Spinal cord (tissue), 10 donors: ENCODE measurements around the gene SEBOX. TPM values are rescaled to one million over a fixed set of nuclear protein-coding genes. Genes with fewer than 3 reads are reported as not detected.

Experiments used
- DNase-seq, 6 donors: peaks; one replicate each; pipeline versions ENCODE4 v3.0.0 to v3.0.0-alpha.2; 2013 to 2015; ENCODE audit warnings: low spot score in 6 of 6, low read depth in 4 of 6
- H3K27ac ChIP-seq: one replicate; pipeline ENCODE4 v1.5.1; 2013; ENCODE audit warnings: low read depth, low read length, control low read depth
- H3K27me3 ChIP-seq: one replicate; pipeline ENCODE4 v1.6.1; 2013; ENCODE audit warnings: low read length; ENCODE audit not compliant: control insufficient read depth, insufficient read depth
- H3K36me3 ChIP-seq: one replicate; pipeline ENCODE4 v1.6.1; 2013; ENCODE audit warnings: low read length; ENCODE audit not compliant: control insufficient read depth, insufficient read depth
- H3K4me1 ChIP-seq: one replicate; pipeline ENCODE4 v1.6.1; 2013; ENCODE audit warnings: low read length; ENCODE audit not compliant: control insufficient read depth, insufficient read depth
- H3K4me3 ChIP-seq: one replicate; pipeline ENCODE4 v1.5.1; 2013; ENCODE audit warnings: low read depth, low read length, control low read depth
- H3K9me3 ChIP-seq: one replicate; pipeline ENCODE4 v1.6.1; 2013; ENCODE audit warnings: low read length; ENCODE audit not compliant: control insufficient read depth, insufficient read depth
- WGBS: methylation state at CpG from one replicate; pipeline ENCODE4 v1.1.5; 2013; ENCODE audit warnings: missing lambda C conversion rate; ENCODE audit not compliant: insufficient coverage; 5-methylcytosine and 5-hydroxymethylcytosine counted together
- polyA plus RNA-seq, 2 donors: library from polyadenylated mRNA; unstranded; fragments of 120-200 nt; gene quantifications; one replicate each; pipeline ENCODE4 v1.2.1, GENCODE V29; 2013; ENCODE audit not compliant: insufficient read length in 2 of 2
- total RNA-seq, 2 donors: library from RNA; depleted of rRNA in 1 of 2; stranded (reverse); fragments of 120-200 nt in 1 of 2; fragments of >200 nt in 1 of 2; gene quantifications; one replicate each; pipeline versions ENCODE4 v1.2.3 to v1.2.4, GENCODE V29; 2013 to 2014
- donor health status: healthy.

The SEBOX gene
- total and polyA plus RNA-seq, 4 donors, result 0.32 TPM; not detected in 3

GRCh38 chr17:28335201-28335958, 29.6 kb downstream of the SEBOX start, which contains the start of the genes IFT20 and TNFAIP1:
IFT20 (minus strand) TSS chr17:28335472; CDS start chr17:28331985, 3,487 bp downstream.
TNFAIP1 (plus strand) TSS chr17:28335761; CDS start chr17:28339522, 3,761 bp downstream.
- Histone ChIP-seq H3K4me1 (peaks cover 21% of the 10 kb centered on the region), H3K4me3 (peak within 1 kb of the TSS; percentile 96), H3K36me3 (peaks cover 35% of the 10 kb centered on the region), H3K9me3 (no peaks in the 10 kb centered on the region), H3K27ac (peak within 1 kb of the TSS; percentile 98), H3K27me3 (no peaks in the 10 kb centered on the region)
- DNase-seq, result peak; percentile 93 to 100 (median 98)
- WGBS, result 0% methylated on average over 62 of the region's 62 CpGs

- WGBS, result 11% methylated on average over 18 of the region's 18 CpGs
- Histone ChIP-seq H3K27me3 (no peaks in the 10 kb centered on the region), H3K36me3 (peaks cover 32% of the 10 kb centered on the region), H3K9me3 (no peaks in the 10 kb centered on the region), H3K4me1 (peaks cover 21% of the 10 kb centered on the region), H3K4me3 (peak overlapping the region; percentile 96), H3K27ac (peak overlapping the region; percentile 98)
- DNase-seq, result no peak
These were observed 30.3 kb downstream of the SEBOX start for GRCh38 chr17:28334666-28335200.

DNA sequence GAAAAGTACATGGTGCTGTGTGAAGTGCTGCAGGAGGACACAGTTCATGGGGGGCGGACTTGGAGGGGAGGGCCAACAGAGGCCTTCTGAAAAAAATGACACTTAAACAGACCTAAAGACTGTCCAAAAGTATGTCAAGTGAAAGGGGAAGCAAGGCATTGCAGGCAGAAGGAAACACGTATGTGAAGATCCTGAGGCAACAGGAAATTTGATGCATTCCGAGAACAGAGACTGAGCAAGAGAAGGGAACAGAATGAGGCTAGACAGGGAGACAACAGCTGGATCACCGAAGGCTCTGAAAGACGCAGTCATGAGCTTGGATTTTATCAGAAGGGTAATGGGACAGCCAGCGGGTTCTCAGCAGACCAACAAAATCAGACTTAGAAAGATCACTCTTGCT, 30.8 kb downstream of the SEBOX start:
- no peak for DNase-seq
- peaks cover 30% of the 10 kb centered on the region for H3K36me3 ChIP-seq
- no peaks in the 10 kb centered on the region for H3K27me3 ChIP-seq
- H3K4me1 ChIP-seq, result peaks cover 21% of the 10 kb centered on the region
- H3K9me3 ChIP-seq, result no peaks in the 10 kb centered on the region
- H3K27ac ChIP-seq, result peak overlapping the region; percentile 98
- WGBS, result 72% methylated on average over 5 of the region's 6 CpGs
- peak overlapping the region; percentile 96 for H3K4me3 ChIP-seq

DNA sequence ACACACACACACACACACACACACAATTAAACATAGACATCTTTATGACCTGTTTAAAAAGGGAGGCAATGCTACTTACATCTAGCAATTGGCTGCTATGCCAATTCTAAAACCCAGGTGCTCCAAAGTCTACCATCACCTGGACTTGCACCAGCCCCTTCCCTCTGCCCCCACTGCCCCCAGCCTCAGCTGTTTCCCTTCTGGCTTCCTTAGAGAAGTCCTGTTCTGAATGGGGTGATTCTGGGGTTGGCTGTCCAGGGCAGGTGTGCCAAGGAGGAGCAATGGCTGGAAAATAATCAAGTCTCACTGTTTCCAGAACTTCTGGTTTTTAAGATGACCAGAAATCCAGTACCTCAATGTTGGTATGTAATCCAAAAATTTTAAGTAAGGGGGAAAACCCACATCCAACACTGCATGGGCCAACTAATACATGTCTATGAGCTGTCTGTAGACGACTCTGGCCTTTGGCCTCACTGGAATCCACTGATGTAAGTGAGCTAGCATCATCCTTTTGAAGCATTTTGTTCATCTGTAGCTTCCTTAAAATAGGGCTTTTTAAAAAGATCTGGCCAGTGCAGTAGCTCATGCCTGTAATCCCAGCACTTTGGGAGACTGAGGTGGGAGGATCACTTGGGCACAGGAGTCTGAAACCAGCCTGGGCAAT, 31.8 kb downstream of the SEBOX start:
- Histone ChIP-seq H3K4me3 (no peak overlapping the region), H3K27me3 (no peaks in the 10 kb centered on the region), H3K9me3 (no peaks in the 10 kb centered on the region), H3K27ac (no peak overlapping the region), H3K36me3 (peaks cover 24% of the 10 kb centered on the region), H3K4me1 (peaks cover 21% of the 10 kb centered on the region)
- 60% methylated on average over 1 of the region's 1 CpG for WGBS
- DNase-seq, result no peak

DNA sequence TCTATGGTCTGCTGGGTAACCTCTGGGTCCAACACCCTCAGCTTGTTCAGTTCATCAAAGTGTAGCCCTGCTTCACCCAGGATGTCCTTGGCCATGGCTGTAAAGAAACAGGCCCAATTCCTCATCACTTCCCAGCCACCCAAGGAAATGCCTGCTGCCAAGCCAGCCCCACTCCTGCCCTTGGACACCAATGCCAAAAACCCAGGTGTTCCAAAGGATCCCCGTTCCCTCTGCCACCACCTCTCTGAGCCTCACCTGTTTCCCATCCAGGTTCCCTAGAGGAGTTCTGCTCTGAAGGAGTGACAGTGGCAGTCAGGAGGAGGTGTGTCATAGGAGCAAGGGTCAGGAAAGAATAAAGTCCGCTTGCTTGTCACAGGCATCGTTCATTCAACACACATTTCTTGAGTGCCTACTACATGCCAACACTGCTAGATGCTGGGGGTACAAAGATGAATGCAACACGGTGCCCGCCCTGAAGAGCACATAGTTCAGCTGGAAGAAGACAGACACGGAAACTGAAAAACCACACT, 33.0 kb downstream of the SEBOX start:
- H3K4me3 ChIP-seq, result no peak overlapping the region
- 80% methylated on average over 2 of the region's 6 CpGs for WGBS
- DNase-seq, result no peak

DNA sequence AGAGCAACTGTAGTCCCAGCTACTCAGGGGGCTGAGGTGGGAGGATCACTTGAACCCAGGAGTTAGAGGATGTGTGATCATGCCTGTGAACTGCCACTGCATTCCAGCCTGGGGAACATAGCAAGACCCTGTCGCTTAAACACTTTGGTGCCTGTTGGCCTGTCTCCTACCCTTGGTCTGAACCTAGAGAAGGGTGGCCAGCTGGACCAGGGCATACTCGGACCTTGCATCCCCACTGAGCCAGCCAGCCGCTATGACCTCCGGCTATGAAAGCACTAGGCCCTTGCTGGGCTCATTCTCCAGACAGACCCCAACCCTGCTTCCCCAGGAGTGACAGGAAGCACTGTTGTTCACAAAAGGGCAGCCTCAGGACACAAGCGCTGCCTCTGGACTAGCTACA, 34.3 kb downstream of the SEBOX start:
- DNase-seq, result no peak
- H3K27me3 ChIP-seq, result no peaks in the 10 kb centered on the region
- H3K4me3 ChIP-seq, result no peak overlapping the region
- H3K9me3 ChIP-seq, result no peaks in the 10 kb centered on the region
- 88% methylated on average over 5 of the region's 5 CpGs for WGBS
- H3K36me3 ChIP-seq, result peaks cover 30% of the 10 kb centered on the region
- H3K27ac ChIP-seq, result no peak overlapping the region
- H3K4me1 ChIP-seq, result peaks cover 13% of the 10 kb centered on the region

More for the DNA sequence above, 33.0 kb downstream of the SEBOX start:
- peaks cover 27% of the 10 kb centered on the region for H3K36me3 ChIP-seq
- no peaks in the 10 kb centered on the region for H3K9me3 ChIP-seq
- no peak overlapping the region for H3K27ac ChIP-seq
- peaks cover 21% of the 10 kb centered on the region for H3K4me1 ChIP-seq
- H3K27me3 ChIP-seq, result no peaks in the 10 kb centered on the region

DNA sequence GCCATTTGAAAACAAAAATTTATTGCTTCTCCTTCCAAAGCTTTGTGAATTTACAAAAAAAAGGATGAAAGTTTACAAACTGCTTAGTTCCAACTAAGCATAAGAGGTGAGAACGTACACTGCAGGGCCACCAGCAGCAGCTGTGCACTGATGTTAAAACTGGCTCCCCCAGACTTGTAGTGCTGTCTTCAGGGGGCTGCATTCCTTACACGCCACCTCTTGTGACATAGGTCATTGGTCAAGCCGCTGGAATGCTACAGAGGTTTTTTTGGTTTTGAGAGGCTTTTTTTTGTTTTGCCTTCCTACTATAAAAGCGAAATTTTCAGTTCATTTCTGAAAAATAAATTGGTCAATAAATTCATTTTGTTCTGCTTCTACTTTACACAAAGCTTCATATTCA, 36.7 kb downstream of the SEBOX start:
- Histone ChIP-seq H3K4me1 (no peaks in the 10 kb centered on the region), H3K9me3 (no peaks in the 10 kb centered on the region), H3K4me3 (no peak overlapping the region), H3K36me3 (peaks cover 30% of the 10 kb centered on the region), H3K27me3 (no peaks in the 10 kb centered on the region), H3K27ac (no peak overlapping the region)
- WGBS, result 70% methylated on average over 1 of the region's 4 CpGs
- DNase-seq, result no peak

- no peak overlapping the region for H3K27ac ChIP-seq
- no peak overlapping the region for H3K4me3 ChIP-seq
- 53% methylated on average over 2 of the region's 3 CpGs for WGBS
- H3K27me3 ChIP-seq, result no peaks in the 10 kb centered on the region
- peaks cover 30% of the 10 kb centered on the region for H3K36me3 ChIP-seq
- no peaks in the 10 kb centered on the region for H3K4me1 ChIP-seq
- no peaks in the 10 kb centered on the region for H3K9me3 ChIP-seq
- peak in 1 of 6 donors; percentile 19 for DNase-seq
These were observed 37.3 kb downstream of the SEBOX start for GRCh38 chr17:28327709-28328108.

- H3K4me1 ChIP-seq, result no peaks in the 10 kb centered on the region
- H3K36me3 ChIP-seq, result peaks cover 30% of the 10 kb centered on the region
- H3K27ac ChIP-seq, result no peak overlapping the region
- DNase-seq, result no peak
- 92% methylated on average over 6 of the region's 9 CpGs for WGBS
- H3K9me3 ChIP-seq, result no peaks in the 10 kb centered on the region
- no peaks in the 10 kb centered on the region for H3K27me3 ChIP-seq
- H3K4me3 ChIP-seq, result no peak overlapping the region
These were observed 37.9 kb downstream of the SEBOX start for GRCh38 chr17:28327031-28327607.
